T47D (cell line): ENCODE results near the gene LITAF.
A peak's percentile ranks its signal among the peaks of the same experiment; 100 is the strongest.
"Not testable (repeated sequence)": the region's sequence is repeated elsewhere in the genome, so short reads cannot be mapped to it uniquely, and the experiment has no call there.

Experiments used
- DNase-seq, 2 experiments: peaks; one replicate each; pipeline versions ENCODE4 v3.0.0 to v3.0.0-alpha.2; 2011 to 2012; ENCODE audit warnings: low read depth in 1 of 2, low spot score in 1 of 2
- JUND ChIP-seq: IDR thresholded peaks from 2 replicates; pipeline ENCODE4 v1.6.1; 2012; ENCODE audit warnings: low read depth
- in situ Hi-C: cut with HindIII; loops from 2 replicates; pipeline ENCODE4 v1.10.0; 2016; ENCODE audit warnings: low sequenced_read_pairs, low pct_unique_long_range_greater_than_20kb

LITAF gene

DNA sequence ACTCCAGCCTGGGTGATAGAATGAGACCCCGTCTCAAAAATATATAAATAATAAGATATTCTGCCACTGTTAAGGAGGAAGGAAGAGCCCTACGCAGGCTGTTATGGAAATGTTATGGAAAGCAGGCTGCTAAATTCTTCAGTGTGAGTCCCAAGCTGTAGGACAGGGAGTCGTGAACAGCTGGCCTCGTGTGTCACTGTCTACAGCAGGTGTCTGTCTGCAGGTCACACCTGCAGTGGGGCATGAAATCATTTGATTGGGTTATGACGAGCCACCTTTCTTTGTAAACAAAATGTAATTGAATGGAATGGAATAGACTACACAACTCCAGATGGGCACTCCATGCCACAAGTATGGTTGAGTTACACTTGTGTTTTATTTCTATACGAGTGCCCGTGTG is 15.6 kb upstream of the LITAF start:
- no peak for TF ChIP-seq JUND
- no peak for DNase-seq
- in situ Hi-C loops = no loop called here

DNA sequence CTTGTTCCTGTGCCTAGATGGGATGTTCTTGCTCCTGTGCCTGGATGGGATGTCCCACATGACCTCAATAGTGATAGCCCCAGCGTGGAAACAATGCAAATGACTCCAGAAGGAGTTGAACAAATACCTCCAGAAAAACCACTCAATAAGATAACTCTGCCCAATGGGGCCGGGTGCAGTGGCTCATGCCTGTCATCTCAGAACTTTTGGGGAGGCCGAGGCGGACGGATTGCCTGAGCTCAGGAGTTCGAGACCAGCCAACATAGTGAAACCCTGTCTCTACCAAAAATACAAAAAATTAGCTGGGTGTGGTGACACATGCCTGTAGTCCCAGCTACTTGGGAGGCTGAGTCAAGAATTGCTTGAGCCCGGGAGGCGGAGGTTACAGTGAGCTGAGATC is 15.2 kb upstream of the LITAF start:
- no peak for TF ChIP-seq JUND
- in situ Hi-C loops = no loop called here
- DNase-seq = no peak

DNA sequence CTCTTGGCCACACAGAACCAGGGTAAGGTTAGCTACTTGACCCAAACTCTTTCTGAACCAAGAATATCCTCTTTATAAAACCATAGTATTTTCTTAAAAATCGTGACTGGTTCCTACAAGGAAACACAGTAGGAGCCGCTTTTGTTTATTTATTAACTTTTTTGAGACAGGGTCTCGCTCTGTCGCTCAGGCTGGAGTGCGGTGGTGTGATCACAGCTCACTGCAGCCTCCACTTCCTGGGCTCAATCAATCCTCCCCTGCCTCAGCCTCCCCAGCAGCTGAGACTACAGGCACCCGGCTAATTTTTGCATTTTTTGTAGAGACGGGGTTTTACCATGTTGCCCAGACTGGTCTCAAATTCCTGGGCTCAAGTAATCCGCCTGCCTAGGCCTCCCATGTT is 14.7 kb upstream of the LITAF start:
- in situ Hi-C loops = no loop called here
- DNase-seq = no peak
- TF ChIP-seq JUND = no peak

DNA sequence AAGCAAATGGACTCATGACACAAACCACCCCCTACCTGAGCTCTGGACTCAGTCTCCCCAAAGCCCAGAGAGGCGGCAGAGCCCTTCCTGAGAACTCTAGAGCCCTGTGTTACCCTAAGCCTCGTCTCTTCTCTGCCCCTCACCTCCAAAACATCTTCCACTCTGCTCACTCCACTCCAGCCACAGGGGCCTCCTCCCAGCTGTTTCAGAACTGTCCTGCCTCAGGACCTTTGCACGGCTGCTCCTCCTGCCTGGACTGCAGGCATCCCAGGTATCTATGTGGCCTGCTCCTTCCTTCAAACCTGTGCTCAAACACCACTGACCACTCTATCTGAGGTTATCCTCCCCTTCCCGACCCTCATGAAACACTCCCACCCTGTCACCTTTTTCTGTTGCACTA is 12.9 kb upstream of the LITAF start:
- DNase-seq = no peak
- in situ Hi-C loops = no loop called here
- no peak for TF ChIP-seq JUND

DNA sequence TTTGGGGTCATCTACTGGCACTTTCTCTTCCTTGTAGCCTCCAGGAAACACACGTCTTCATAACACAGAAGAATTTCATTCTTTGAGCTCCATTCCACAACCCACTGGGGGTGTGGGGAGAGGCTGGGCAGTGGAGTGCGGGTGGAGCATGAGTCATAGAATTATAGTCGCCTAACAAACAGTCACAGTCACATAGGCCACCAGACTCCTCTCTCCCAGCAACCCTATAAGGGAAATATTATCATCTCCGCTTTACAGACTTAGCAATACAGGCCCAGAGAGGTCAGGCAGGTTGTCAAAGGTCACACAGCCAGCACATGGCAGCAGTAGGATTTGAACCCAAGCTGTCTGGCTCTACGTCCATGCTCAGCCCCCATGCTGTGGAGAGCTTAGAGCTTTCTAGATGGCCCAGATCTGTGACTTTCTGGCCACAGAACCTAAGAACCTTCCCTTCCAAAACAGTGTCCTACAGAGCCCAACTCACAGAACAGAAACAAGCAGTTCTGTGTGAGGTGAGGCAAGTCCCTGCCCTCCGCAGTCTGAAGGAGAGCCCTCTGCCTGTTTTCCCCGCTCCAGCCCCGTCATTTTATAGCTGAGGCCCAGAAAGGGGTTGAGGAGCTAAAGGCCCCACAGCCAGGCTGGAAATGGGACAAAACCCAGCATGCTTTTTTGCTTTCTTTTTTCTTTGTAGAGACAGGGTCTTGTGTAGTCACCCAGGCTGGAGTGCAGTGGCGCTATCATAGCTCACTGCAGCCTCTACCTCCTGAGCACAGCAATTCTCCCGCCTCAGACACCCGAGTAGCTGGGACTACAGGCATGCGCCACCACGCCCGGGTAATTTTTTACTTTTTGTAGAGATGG is 10.7 kb upstream of the LITAF start:
- DNase-seq = peak in 1 of 2 experiments; percentile 48
- in situ Hi-C loops = no loop called here
- TF ChIP-seq JUND = no peak

DNA sequence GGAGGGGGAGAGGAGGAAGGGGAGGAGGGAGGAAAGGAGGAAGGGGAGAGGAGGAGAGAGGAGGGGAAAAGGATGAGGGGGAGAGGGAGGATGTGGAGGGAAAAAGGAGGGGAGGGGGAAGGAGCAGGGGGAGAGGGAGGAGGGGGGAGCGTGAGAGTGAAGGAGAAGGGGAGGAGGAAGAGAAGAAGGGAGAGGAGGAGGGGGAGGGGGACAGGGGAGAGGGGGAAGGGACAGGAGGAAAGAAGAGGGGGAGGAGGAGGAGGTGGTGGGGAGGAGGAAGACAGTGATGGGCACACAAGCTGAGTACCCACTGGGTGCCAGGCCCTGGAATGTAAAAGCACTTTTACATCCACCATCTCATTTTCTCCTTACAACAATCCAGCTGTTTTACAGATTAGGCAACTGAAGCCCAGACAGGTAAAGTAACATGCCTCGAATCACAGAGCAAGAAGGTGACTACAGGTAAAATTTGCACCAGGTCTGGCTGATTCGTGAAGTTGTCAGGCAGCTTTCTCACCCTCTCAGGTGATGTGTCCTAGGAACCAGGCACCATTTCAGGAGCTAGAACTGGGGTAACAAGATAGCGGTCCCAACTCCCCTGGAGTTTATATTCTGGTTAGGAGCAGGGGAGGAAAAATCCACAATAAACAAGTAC is 10.0 kb upstream of the LITAF start:
- peak in 1 of 2 experiments; percentile 51 for DNase-seq
- no peak for TF ChIP-seq JUND
- in situ Hi-C loops = no loop called here

DNA sequence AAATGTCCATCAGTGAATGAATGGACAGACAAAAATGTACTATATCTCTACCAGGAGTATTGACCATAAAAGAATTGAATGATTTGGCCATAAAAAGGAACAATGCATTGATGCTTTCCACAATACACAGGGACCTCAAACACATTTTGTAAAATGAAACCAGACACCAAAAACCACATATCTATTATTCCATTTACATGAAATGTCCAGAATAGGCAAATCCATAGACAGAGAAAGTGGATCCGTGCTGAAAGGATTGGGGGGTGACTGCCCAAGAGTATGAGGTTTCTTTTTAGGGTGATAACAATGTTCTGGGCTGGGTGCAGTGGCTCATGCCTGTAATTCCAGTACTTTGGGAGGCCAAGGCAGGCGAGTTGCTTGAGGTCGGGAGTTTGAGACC is 6.9 kb upstream of the LITAF start:
- no peak for TF ChIP-seq JUND
- DNase-seq = no peak
- in situ Hi-C loops = no loop called here

DNA sequence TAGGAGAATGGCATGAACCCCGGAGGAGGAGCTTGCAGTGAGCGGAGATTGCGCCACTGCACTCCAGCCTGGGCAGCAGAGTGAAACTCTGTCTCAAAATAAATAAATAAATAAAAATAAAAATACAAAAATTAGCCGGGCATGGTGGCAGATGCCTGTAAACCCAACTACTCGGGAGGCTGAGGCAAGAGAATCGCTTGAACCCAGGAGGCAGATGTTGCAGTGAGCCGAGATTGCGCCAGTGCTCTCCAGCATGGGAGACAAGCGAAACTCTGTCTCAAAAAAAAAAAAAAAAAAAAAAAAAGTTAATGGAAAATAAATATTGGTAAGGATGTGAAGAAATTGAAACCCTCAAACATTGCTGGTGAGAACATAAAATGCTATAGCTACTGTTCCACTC is 6.4 kb upstream of the LITAF start:
- DNase-seq, in situ Hi-C loops: not testable (repeated sequence)

DNA sequence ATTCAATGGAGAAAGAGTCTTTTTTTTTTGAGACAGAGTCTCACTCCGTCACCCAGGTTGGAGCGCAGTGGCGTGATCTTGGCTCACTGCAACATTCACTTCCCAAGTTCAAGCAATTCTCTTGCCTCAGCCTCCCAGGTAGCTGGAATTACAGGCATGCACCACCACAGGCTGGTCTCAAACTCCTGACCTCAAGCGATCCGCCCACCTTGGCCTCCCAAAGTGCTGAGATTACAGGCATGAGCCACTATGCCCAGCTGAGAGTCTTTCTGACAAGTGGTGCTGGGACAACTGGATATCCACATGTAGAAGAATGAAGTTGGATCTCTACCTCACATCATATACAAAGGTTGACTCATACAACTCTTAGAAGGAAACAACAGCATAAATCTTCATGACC is 4.9 kb upstream of the LITAF start:
- DNase-seq, in situ Hi-C loops: not testable (repeated sequence)

DNA sequence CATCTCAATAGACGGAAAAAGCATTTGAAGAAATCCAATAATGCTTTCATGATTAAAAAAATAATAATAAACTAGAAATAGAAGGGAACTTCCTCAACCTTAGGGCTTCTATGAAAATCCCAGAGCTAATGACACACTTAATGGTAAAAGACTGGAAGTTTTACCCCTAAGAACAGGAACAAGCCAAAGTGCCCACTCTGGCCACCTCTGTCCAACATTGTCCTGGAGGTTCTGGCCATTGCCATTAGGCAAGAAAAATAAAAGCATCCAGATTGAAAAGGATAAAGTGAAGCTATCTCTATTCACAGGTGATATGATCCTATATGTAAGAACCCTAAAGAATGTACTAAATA is 2.5 kb upstream of the LITAF start:
- no peak for DNase-seq
- no peak for TF ChIP-seq JUND
- in situ Hi-C loops = no loop called here

DNA sequence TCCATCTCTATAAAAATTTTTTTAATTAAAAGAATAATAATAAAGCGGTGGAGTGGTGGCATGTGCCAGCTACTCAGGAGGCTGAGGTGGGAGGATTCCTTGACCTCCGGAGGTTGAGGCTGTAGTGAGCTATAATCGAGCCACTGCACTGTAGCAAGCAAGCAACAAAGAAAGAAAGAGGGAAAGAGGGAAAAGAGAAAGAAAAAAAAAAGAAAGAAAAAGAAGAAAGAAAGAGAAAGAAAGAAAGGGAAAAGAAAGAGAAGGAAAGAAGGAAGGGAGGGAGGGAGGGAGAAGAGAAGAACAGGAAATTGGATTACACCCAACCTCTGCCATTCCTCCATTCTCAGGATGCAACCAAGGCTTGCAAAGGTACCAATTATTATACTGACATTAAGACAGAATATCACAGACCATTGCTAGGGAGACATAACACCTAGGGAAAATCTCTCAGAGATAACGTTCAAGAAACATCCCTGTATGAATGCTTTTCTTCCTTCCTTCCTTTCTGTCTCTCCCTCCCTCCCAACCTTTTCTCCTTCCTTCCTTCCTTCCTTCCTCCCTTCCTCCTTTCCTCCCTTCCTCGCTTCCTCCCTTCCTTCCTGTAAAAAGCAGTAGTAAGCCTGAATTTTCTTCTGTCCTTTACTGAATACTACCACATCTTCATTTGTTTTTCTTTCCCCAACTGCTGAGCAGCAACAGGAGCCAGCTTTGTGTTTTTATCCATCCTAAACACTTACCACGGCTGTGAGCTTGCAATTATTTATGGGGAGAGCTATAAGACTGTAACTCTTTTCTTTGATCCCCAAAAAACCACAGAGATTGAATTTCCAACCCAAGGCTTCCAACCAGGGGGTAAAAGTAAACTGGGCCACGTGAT is 1.8 kb upstream of the LITAF start:
- in situ Hi-C loops = no loop called here
- TF ChIP-seq JUND = no peak
- no peak for DNase-seq

DNA sequence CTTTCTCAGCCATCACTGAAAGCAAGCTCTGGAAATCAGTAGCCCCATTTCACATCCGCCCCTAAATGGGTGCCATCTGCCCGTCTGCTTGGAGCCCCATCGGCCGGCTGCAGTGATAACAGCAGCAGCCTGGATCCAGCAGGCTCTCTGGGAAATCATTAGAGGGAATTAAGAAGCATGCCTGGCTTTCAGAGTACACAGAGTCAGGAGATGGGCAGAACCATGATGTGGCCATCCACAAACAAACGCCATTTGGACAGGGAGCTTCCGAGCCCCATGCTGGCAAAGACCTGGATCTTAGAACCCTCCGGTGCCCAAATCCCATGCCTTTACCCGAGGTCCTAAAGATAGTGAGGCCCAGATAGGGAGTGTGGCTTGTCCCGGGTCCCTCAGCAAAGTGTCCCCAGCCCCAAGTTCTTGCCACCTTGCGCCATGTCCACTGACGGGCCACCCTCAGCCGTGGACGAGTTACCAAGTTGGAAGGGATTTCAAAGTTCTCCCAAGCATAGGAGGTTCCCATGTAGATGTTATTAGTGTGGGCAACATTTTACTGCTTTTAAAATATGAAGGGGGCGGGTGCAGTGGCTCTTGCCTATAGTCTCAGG is 1.0 kb upstream of the LITAF start:
- TF ChIP-seq JUND = no peak
- in situ Hi-C loops = no loop called here
- no peak for DNase-seq
